ENCODE measurements around the gene RS1.

RS1 gene

GRCh38 chrX:18701621-18702361 lies 29.9 kb upstream of the RS1 start:
- CTCF ChIA-PET = no interaction called here
- H3K4me3 ChIP-seq (ENCODE audit: low read depth, low read length) = no peak overlapping the region
- no peak for DNase-seq (ENCODE audit: low read depth, low spot score)
- POLR2A ChIA-PET = no interaction called here
- TF ChIP-seq CTCF (IDR thresholded peaks at IDR 0.05; ENCODE audit: insufficient read depth, low read length, missing control alignments) = no peak

DNA sequence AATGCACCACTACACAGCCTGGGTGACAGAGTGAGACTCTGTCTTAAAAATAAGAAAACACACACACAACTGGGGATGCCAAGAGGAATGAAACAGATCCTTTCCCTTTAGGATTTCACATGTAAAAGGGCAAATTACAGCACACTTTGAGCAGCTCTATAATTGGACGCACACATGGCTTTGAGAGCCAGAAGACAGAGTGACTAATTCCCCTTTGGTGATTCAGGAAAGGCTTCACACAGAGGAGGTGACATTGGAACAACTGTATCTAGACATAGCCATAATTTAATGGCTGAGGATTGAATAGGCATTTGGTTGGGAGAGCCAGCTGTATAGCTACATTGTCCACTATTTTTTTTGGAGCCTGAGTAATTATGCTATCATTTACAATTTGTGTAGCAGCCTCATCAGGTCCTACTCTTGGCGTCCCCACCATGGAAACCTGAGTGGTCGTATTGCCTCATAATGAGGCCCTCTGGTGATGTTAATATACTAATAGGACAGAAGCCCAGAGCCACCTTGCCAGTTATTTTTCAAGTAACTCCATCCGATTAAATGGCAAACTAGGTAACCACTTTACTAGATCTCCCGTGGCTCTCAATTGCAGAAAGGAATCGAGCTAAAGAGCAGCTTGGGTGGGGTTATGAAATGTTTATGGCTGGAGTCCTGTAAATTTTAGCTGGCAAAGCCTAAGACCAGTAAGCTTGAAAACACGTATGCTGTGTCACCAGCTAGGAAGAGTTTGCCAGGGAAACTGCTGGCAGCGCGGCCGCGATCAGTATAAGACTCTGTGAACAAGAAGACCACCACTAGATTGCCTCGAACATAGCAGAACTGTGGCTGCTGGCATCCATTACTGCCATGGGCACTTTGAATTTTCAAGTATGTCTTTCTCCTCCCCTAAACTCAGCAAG lies 27.1 kb upstream of the RS1 start:
- H3K4me3 ChIP-seq (ENCODE audit: low read depth, low read length) = no peak overlapping the region
- ChIA-PET POLR2A (no interaction called here), CTCF (no interaction called here)
- TF ChIP-seq CTCF (IDR thresholded peaks at IDR 0.05; ENCODE audit: insufficient read depth, low read length, missing control alignments) = no peak
- no peak for DNase-seq (ENCODE audit: low read depth, low spot score)

GRCh38 chrX:18696653-18697052 lies 24.7 kb upstream of the RS1 start:
- POLR2A ChIA-PET = no interaction called here
- CTCF ChIA-PET = no interaction called here
- no peak overlapping the region for H3K4me3 ChIP-seq (ENCODE audit: low read depth, low read length)
- no peak for TF ChIP-seq CTCF (IDR thresholded peaks at IDR 0.05; ENCODE audit: insufficient read depth, low read length, missing control alignments)
- no peak for DNase-seq (ENCODE audit: low read depth, low spot score)

DNA sequence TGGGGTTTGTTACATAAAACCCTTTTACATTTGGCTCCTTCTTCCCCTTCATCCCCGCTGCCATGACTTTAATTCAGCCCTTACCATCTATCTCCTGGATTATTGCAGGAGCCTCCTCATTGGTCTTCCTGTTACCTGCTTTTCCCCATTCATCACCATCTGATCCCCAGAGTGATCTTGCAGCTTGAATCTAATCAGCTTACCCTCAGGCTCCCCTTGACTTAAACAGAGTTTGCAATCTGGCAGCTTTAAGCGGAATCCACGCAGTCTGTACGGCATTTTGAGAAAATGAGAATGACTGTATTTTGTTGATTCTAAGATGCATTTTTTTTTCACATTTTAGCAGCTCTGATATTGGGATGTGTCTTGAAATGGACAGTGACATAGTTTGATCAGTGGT lies 20.6 kb upstream of the RS1 start:
- CTCF ChIA-PET = no interaction called here
- no peak for DNase-seq (ENCODE audit: low read depth, low spot score)
- TF ChIP-seq CTCF (IDR thresholded peaks at IDR 0.05; ENCODE audit: insufficient read depth, low read length, missing control alignments) = no peak
- POLR2A ChIA-PET = no interaction called here
- H3K4me3 ChIP-seq (ENCODE audit: low read depth, low read length) = no peak overlapping the region

DNA sequence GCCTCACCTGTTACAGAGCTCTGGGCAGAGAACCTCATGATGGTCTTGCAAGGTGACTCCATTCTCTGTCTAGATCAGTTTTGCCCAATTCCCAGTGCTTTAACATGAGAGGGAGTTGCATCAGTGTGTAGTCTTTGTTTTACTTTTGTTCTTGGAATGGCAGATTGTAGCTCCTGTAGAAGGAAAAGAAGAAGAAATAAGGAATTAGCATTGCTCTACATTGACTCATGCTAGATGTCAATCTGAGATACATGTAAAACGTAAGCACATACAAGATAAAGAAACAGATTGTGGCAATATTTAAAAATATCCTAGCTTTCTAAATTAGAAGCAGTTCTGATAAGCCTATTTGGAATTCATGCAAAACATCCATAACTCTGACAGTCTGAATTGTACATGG lies 19.5 kb upstream of the RS1 start:
- CTCF ChIA-PET = no interaction called here
- no peak for TF ChIP-seq CTCF (IDR thresholded peaks at IDR 0.05; ENCODE audit: insufficient read depth, low read length, missing control alignments)
- no peak overlapping the region for H3K4me3 ChIP-seq (ENCODE audit: low read depth, low read length)
- DNase-seq (ENCODE audit: low read depth, low spot score) = no peak
- POLR2A ChIA-PET = no interaction called here

GRCh38 chrX:18687856-18688495 lies 16.1 kb upstream of the RS1 start:
- CTCF ChIA-PET = no interaction called here
- POLR2A ChIA-PET = no interaction called here
- H3K4me3 ChIP-seq (ENCODE audit: low read depth, low read length) = no peak overlapping the region
- no peak for DNase-seq (ENCODE audit: low read depth, low spot score)
- TF ChIP-seq CTCF (IDR thresholded peaks at IDR 0.05; ENCODE audit: insufficient read depth, low read length, missing control alignments) = no peak

All from AG04449 (cell line).